ENCODE data around the gene CCNG2. TPM values are rescaled to one million over a fixed set of nuclear protein-coding genes. Genes with fewer than 3 reads are reported as not detected.
A peak's percentile ranks its signal among the peaks of the same experiment; 100 is the strongest.

Gene CCNG2
- total RNA-seq, 1 donor from 2014 or later = 115 TPM

DNA sequence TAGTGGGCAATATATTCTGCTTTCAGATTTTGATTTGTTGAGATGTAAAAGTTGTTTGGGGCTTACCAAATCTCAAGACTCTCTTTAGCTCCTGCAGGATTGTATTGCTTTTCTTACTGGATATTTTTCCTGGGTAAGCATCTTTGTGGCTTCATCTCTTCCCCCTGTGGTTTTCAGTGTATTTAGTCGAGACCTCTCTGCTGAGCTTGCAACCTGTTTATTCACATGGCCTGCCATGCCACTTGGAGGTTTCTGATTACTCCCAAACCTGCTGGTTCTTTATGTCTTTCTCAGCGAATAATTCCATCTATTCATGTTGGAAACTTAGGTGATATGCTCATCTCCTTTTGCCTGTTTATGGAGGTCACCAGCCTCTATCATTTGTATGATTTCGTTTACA lies 10.9 kb downstream of the CCNG2 start:
- no peak overlapping the region for H3K4me3 Mint-ChIP-seq (ENCODE audit: unreplicated experiment)
- H3K27ac Mint-ChIP-seq (ENCODE audit: unreplicated experiment) = peak overlapping the region; percentile 7
- peaks cover 30% of the 10 kb centered on the region for H3K4me1 Mint-ChIP-seq (ENCODE audit: low read depth, unreplicated experiment)
- no peaks in the 10 kb centered on the region for H3K27me3 Mint-ChIP-seq (ENCODE audit: unreplicated experiment)
- H3K9me3 Mint-ChIP-seq (ENCODE audit: unreplicated experiment) = peaks cover 2% of the 10 kb centered on the region
- no peak for DNase-seq
- H3K36me3 Mint-ChIP-seq (ENCODE audit: unreplicated experiment) = no peaks in the 10 kb centered on the region
- no peak for TF ChIP-seq CTCF (IDR thresholded peaks at IDR 0.05; ENCODE audit: partially characterized antibody, unreplicated experiment)

DNA sequence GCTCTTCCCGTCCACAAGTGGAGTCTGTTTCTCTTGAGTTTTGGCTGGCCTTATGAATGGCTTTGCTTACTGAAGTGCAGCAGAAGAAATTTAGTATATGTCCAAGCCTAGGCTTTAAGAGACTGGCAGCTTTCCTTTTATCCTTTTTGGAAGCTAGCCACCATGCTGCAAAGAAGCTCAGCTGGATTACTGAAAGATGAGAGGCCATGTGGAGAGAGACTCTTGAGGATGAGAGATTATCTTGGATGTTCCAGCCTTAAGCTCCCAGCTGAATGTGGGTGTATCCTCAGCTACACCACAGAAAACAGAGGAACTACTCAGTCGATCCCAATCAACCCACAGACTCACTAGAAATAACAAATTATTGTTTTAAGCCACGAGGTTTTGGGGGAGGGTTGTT lies 12.5 kb downstream of the CCNG2 start:
- peaks cover 15% of the 10 kb centered on the region for H3K4me1 Mint-ChIP-seq (ENCODE audit: low read depth, unreplicated experiment)
- no peak overlapping the region for H3K27ac Mint-ChIP-seq (ENCODE audit: unreplicated experiment)
- no peak for DNase-seq
- no peak overlapping the region for H3K4me3 Mint-ChIP-seq (ENCODE audit: unreplicated experiment)
- TF ChIP-seq CTCF (IDR thresholded peaks at IDR 0.05; ENCODE audit: partially characterized antibody, unreplicated experiment) = no peak
- H3K36me3 Mint-ChIP-seq (ENCODE audit: unreplicated experiment) = no peaks in the 10 kb centered on the region
- no peaks in the 10 kb centered on the region for H3K9me3 Mint-ChIP-seq (ENCODE audit: unreplicated experiment)
- H3K27me3 Mint-ChIP-seq (ENCODE audit: unreplicated experiment) = no peaks in the 10 kb centered on the region

GRCh38 chr4:77170926-77171325 lies 13.9 kb downstream of the CCNG2 start:
- TF ChIP-seq CTCF (IDR thresholded peaks at IDR 0.05; ENCODE audit: partially characterized antibody, unreplicated experiment) = no peak
- DNase-seq = no peak
- Mint-ChIP-seq H3K36me3 (ENCODE audit: unreplicated experiment) (no peaks in the 10 kb centered on the region), H3K4me1 (ENCODE audit: low read depth, unreplicated experiment) (peaks cover 13% of the 10 kb centered on the region), H3K4me3 (ENCODE audit: unreplicated experiment) (no peak overlapping the region), H3K27me3 (ENCODE audit: unreplicated experiment) (no peaks in the 10 kb centered on the region), H3K27ac (ENCODE audit: unreplicated experiment) (no peak overlapping the region), H3K9me3 (ENCODE audit: unreplicated experiment) (no peaks in the 10 kb centered on the region)

DNA sequence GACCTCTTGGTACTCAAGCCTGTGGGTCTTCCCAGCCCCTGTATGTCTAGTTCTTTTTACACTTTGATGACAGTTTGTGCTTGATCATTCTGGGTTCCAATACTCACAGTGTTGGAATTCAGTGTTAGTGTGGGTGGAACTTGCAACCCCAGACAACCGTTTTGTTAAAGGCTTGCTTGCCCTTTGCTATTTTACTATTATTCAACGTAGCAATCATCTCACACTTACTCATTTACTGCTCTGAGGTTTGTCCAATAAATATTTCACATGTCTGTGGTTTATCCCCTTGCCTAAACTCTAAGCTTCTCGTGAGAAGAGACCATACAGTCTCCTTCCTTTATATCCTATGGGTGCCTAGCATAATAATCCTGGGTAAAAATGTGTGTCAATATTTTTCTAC lies 15.3 kb downstream of the CCNG2 start:
- no peak for DNase-seq
- H3K27ac Mint-ChIP-seq (ENCODE audit: unreplicated experiment) = no peak overlapping the region
- no peak overlapping the region for H3K4me3 Mint-ChIP-seq (ENCODE audit: unreplicated experiment)
- H3K4me1 Mint-ChIP-seq (ENCODE audit: low read depth, unreplicated experiment) = peaks cover 18% of the 10 kb centered on the region
- no peaks in the 10 kb centered on the region for H3K36me3 Mint-ChIP-seq (ENCODE audit: unreplicated experiment)
- no peak for TF ChIP-seq CTCF (IDR thresholded peaks at IDR 0.05; ENCODE audit: partially characterized antibody, unreplicated experiment)
- H3K9me3 Mint-ChIP-seq (ENCODE audit: unreplicated experiment) = no peaks in the 10 kb centered on the region
- no peaks in the 10 kb centered on the region for H3K27me3 Mint-ChIP-seq (ENCODE audit: unreplicated experiment)

DNA sequence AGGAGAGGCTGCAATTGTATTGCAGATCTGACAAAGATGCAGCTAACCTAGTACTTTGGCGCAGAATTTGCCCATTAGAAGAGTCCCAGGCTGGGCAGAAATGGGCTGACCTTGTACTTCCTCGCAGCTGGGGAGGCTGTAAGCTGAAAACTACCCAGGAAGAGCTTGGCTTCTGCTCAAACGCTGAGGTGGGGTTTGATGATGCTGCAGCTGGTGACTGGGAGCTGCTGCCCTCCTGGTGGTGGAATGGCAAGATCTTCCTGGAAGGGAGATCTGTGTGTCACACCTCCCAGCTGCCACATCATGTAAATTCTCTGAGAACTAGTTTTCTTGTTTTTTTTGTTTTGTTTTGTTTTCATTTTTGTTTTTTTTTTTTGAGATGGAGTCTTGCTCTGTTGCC lies 17.4 kb downstream of the CCNG2 start:
- Mint-ChIP-seq H3K4me1 (ENCODE audit: low read depth, unreplicated experiment) (peaks cover 20% of the 10 kb centered on the region), H3K9me3 (ENCODE audit: unreplicated experiment) (no peaks in the 10 kb centered on the region), H3K4me3 (ENCODE audit: unreplicated experiment) (peak overlapping the region; percentile 28), H3K27ac (ENCODE audit: unreplicated experiment) (no peak overlapping the region), H3K36me3 (ENCODE audit: unreplicated experiment) (no peaks in the 10 kb centered on the region), H3K27me3 (ENCODE audit: unreplicated experiment) (peaks cover 3% of the 10 kb centered on the region)
- DNase-seq = no peak
- TF ChIP-seq CTCF (IDR thresholded peaks at IDR 0.05; ENCODE audit: partially characterized antibody, unreplicated experiment) = peak; percentile 6

All from glutamatergic neuron (in vitro differentiated cells).